Hepatocyte (in vitro differentiated cells): Measurements from ENCODE around the gene TPM4.

Experiments used
- CTCF ChIP-seq: fragments of 200-600 bp; sonication (generic); IDR thresholded peaks from 2 replicates; pipeline ENCODE4 v1.5.1; 2016; ENCODE audit warnings: antibody characterized with exemption, mild to moderate bottlenecking; ENCODE audit not compliant: poor library complexity
- EZH2 ChIP-seq: fragments of 200-600 bp; sonication (generic); IDR thresholded peaks from 2 replicates; pipeline ENCODE4 v1.6.1; 2016; ENCODE audit warnings: antibody characterized with exemption, mild to moderate bottlenecking, borderline replicate concordance
- EZH2phosphoT487 ChIP-seq: fragments of 200-600 bp; sonication (generic); IDR thresholded peaks from one replicate; pipeline ENCODE4 v1.6.1; 2018; ENCODE audit warnings: antibody characterized with exemption, mild to moderate bottlenecking, low read depth, moderate library complexity; ENCODE audit not compliant: unreplicated experiment, severe bottlenecking

GRCh38 chr19:16066611-16067104 lies 9.6 kb upstream of the TPM4 start:
- no peak for TF ChIP-seq EZH2
- TF ChIP-seq CTCF: peak; percentile 29
- no peak for TF ChIP-seq EZH2phosphoT487
